ENCODE data around the gene TSPAN4. TPM values are rescaled to one million over a fixed set of nuclear protein-coding genes. Genes with fewer than 3 reads are reported as not detected.

Gene TSPAN4
- total RNA-seq, 4 donors from 2014 or later = 57.3 to 88.3 (median 70.7) TPM

DNA sequence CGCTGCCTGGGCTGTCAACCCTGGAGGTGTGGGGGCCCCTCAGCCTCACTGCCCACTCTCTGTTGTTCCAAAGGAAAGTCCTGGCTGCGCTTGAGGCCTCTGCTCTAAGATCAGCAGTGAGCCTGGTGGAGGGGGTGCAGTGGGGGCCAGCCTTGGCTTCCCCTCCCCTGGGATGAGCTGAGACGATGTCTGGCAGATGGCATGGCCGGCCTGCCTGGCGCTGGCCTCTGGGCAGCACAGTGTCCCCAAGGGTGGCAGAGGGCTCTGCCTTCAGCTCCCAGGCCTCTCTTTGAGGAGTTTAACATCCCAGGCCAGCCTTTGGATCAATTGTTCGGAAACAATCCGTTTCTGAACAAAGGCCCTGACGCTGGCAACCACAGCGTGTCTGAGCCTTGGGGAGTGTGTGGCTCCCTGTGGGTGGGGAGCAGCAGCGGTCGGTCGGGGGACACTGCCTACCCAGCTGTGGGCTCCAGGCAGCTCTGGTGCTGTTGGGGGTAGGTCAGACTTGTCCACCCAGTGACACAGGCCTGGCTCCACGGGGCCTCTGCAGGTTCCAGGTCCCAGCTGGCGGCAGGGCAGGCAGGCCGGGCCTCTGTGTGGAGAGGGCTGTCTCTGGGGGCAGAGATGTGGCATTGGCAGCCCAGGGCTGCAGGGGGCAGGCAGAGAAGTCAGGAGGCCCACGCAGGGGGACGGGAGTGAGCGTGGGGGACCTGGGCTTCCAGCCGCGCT lies 12.1 kb downstream of the TSPAN4 start:
- WGBS, 2 donors = 77 to 84% methylated on average over 14 to 18 of the region's 20 CpGs
- H3K4me3 ChIP-seq (ENCODE audit: low read depth, poor library complexity, severe bottlenecking) = no peak overlapping the region
- TF ChIP-seq POLR2A (IDR thresholded peaks at IDR 0.05) = no peak
- DNase-seq (ENCODE audit: low spot score in 2 of 2) = no peak
- intact Hi-C loops (cut with DNase I; ENCODE audit: low total_unique reads) = no loop called here

DNA sequence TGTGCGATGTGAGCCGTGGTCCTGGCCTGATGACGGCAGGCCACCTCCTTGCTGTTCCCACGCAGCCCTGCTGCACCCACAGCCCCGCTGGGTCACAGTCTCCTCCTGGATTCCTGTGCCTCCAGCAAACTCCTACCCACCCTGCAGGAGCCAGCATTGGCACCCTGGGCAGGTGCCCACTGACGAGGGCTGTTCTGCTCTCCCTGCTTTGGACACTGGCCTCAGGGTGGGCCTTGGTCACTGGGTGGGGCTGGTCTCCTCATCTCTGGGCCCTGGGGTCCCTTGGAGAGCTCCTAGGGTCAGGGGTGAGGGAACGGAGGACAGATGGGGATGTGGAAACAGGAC lies 12.7 kb downstream of the TSPAN4 start:
- DNase-seq (ENCODE audit: low spot score in 2 of 2) = no peak
- TF ChIP-seq POLR2A (IDR thresholded peaks at IDR 0.05) (no peak), CTCF (IDR thresholded peaks at IDR 0.05) (no peak)
- WGBS, 2 donors = 81 to 89% methylated on average over 7 of the region's 7 CpGs
- intact Hi-C loops (cut with DNase I; ENCODE audit: low total_unique reads) = no loop called here
- H3K4me3 ChIP-seq (ENCODE audit: low read depth, poor library complexity, severe bottlenecking) = no peak overlapping the region

GRCh38 chr11:855796-856195 lies 13.1 kb downstream of the TSPAN4 start:
- DNase-seq (ENCODE audit: low spot score in 2 of 2) = no peak
- intact Hi-C loops (cut with DNase I; ENCODE audit: low total_unique reads) = no loop called here
- WGBS, 2 donors = 84 to 90% methylated on average over 4 to 12 of the region's 12 CpGs
- no peak overlapping the region for H3K4me3 ChIP-seq (ENCODE audit: low read depth, poor library complexity, severe bottlenecking)
- no peak for TF ChIP-seq CTCF (IDR thresholded peaks at IDR 0.05)
- no peak for TF ChIP-seq POLR2A (IDR thresholded peaks at IDR 0.05)

GRCh38 chr11:856397-856796 lies 13.7 kb downstream of the TSPAN4 start:
- WGBS, 2 donors = 58 to 85% methylated on average over 4 to 6 of the region's 8 CpGs
- H3K4me3 ChIP-seq (ENCODE audit: low read depth, poor library complexity, severe bottlenecking) = no peak overlapping the region
- no peak for TF ChIP-seq POLR2A (IDR thresholded peaks at IDR 0.05)
- TF ChIP-seq CTCF (IDR thresholded peaks at IDR 0.05) = no peak
- DNase-seq (ENCODE audit: low spot score in 2 of 2) = no peak
- intact Hi-C loops (cut with DNase I; ENCODE audit: low total_unique reads) = no loop called here

- no peak overlapping the region for H3K4me3 ChIP-seq (ENCODE audit: low read depth, poor library complexity, severe bottlenecking)
- no peak for TF ChIP-seq CTCF (IDR thresholded peaks at IDR 0.05)
- TF ChIP-seq POLR2A (IDR thresholded peaks at IDR 0.05) = no peak
- 82 to 84% methylated on average over 18 to 27 of the region's 27 CpGs for WGBS, 2 donors
- DNase-seq (ENCODE audit: low spot score in 2 of 2) = no peak
- intact Hi-C loops (cut with DNase I; ENCODE audit: low total_unique reads) = no loop called here
Measured at GRCh38 chr11:858053-858761, 15.6 kb downstream of the TSPAN4 start.

- intact Hi-C loops (cut with DNase I; ENCODE audit: low total_unique reads) = no loop called here
- WGBS, 2 donors = 87 to 89% methylated on average over 26 to 36 of the region's 37 CpGs
Measured at GRCh38 chr11:858762-859339, 16.2 kb downstream of the TSPAN4 start.

More at GRCh38 chr11:858762-859339, 16.2 kb downstream of the TSPAN4 start:
- no peak for DNase-seq (ENCODE audit: low spot score in 2 of 2)
- H3K4me3 ChIP-seq (ENCODE audit: low read depth, poor library complexity, severe bottlenecking) = no peak overlapping the region
- no peak for TF ChIP-seq POLR2A (IDR thresholded peaks at IDR 0.05)
- no peak for TF ChIP-seq CTCF (IDR thresholded peaks at IDR 0.05)

Measured in lower leg skin (tissue), 4 donors.